ENCODE measurements around the gene PRSS8.
"Not testable (repeated sequence)": the region's sequence is repeated elsewhere in the genome, so short reads cannot be mapped to it uniquely, and the experiment has no call there.

The PRSS8 gene

GRCh38 chr16:31127182-31127581, 8.3 kb downstream of the PRSS8 start:
- DNase-seq, result no peak

- no peak for DNase-seq
Measured at GRCh38 chr16:31125844-31126243, 9.7 kb downstream of the PRSS8 start.

DNA sequence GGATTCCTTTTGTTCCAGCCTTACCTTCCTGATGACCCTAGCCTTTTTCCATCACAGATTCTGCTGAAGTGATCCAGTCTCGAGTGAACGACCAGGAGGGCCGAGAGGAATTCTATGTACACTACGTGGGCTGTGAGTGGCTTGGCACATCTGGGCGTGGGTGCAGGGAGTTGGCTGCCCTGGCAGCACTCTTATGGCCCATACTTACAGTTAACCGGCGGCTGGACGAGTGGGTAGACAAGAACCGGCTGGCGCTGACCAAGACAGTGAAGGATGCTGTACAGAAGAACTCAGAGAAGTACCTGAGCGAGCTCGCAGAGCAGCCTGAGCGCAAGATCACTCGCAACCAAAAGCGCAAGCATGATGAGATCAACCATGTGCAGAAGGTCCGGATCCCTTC, 15.4 kb downstream of the PRSS8 start:
- DNase-seq, result no peak

DNA sequence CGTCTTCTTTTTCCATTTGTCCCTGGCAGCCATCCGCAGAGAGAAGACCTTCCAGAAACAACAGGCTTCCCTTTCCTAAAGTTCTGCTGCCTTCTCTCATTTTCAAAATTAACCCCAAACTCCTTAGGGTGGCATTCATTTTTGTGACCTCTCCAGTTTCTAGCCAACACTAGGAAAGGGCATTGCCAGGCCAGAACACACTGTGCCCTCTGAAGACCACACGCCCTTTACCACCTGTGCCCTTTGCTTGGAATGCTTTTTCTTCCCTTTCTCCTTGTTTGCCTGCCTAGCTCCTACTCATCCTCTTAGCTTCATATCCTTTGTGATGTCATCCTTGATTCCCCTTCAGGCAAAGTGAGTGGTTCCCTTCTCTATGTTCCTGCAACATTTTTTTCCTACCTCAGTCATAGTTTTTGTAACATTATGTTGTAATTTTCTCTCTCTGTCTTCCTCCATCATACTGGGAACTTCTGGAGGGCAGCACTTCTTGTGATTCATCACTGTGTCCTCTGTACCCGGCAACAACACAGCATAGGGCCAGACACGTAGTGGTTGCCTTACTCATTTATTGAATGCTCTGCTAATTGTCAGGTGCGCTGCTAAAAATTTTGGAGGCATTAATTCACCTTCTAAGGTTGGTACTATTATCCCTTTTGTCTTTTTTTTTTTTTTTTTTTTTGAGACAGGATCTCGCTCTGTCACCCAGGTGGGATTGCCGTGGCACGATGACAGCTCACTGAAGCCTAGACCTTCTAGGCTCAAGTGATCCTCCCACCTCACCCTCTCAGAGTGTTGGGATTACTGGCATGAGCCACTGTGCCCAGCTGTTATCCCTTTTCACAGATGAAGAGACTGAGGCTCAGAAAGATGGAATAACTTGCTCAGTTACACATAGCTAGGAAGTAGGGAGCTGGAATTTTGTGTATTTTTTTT, 17.0 kb downstream of the PRSS8 start:
- DNase-seq, result no peak

GRCh38 chr16:31117384-31118222, 17.9 kb downstream of the PRSS8 start, which contains the start of gene KAT8:
Gene KAT8 (plus strand): TSS chr16:31117664. CDS start chr16:31117682, 18 bp downstream.
- peak; percentile 88 for DNase-seq

DNA sequence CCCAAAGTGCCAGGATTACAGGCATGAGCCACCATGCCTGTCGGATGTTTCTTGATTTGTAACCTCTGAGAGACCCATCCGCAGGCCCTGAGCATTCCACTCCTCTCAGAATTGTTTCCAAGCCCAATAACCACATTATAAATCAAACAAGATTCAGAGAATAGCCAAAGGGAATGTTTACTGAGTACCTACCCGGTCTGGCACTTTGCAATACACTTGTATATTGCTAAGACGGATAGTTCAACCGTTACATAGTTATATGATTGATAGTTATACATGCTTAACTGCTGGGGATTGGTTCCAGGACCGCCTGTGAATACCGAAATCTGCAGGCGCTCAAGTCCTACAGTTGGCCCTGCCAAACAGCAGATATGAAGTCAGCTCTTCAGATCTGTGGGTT, 21.1 kb downstream of the PRSS8 start:
- DNase-seq, result no peak

GRCh38 chr16:31113121-31114120, 22.1 kb downstream of the PRSS8 start:
- DNase-seq, result no peak

GRCh38 chr16:31112711-31113110, 22.8 kb downstream of the PRSS8 start:
- DNase-seq, result no peak

DNA sequence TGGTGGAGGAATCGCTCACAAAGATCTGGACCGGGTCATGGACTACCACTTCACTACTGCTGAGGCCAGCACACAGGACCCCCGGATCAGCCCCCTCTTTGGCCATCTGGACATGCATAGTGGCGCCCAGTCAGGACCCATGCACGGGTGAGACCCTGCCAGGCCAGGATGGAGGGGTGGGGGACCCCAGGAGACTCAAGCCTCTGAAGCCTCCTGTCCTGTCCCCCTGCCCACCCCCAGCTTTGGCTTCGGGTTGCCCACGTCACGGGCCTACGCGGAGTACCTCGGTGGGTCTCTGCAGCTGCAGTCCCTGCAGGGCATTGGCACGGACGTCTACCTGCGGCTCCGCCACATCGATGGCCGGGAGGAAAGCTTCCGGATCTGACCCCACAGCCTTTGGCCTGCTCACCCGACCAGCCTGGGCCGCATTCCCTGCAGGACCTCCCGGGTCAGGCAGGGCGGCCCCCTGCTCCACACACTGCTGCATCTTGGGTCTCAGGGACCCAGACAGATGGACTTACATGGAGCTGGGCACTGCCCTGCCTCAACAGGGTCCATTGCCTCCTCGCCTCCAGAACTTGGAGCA, 23.6 kb downstream of the PRSS8 start:
- DNase-seq, result no peak

GRCh38 chr16:31110106-31111034, 25.2 kb downstream of the PRSS8 start:
- no peak for DNase-seq

DNA sequence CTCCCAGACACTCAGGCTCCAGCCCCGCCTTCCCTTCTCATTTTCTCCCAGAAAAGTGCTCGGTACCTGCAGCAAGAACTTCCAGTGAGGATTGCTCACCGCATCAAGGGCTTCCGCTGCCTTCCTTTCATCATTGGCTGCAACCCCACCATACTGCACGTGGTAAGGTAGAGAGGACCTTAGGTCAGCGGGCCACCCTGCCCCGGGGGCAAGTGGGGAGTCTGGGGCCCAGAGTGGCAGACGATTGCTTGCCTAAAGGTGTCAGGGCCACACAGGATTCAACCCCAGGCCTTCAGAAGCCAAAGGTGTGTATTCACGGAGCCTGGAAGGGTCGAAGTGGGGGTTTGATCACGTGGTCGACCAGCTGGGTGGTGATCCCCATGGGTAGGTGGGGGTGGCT, 25.9 kb downstream of the PRSS8 start:
- DNase-seq, result no peak

DNA sequence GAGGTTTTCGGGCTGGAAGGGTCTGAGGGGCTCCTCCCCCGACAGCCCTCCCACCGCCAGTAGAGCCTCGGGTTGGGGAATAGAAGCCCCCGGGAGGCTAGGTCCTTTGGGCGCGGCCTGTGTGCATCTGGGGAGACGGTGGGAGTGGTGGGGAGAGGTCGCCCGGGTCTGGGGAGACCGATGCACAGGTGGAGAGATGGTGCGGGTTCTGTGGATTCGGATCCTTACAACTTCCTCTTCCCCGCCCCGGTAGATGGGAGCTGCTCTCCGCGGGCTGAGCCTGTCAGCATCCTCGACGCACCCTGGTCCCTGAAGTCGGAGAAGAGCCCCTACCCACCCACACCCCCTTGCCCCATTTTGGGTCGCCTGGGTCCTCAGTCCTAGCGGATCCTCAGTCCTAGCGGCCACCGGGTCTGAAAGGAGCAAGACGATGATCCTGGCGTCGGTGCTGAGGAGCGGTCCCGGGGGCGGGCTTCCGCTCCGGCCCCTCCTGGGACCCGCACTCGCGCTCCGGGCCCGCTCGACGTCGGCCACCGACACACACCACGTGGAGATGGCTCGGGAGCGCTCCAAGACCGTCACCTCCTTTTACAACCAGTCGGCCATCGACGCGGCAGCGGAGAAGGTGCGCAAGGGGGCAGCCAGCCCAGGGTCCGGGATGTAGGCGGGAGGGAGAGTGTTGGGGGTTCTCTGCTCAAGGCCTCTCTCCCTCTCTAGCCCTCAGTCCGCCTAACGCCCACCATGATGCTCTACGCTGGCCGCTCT, 26.6 kb downstream of the PRSS8 start:
- no peak for DNase-seq

DNA sequence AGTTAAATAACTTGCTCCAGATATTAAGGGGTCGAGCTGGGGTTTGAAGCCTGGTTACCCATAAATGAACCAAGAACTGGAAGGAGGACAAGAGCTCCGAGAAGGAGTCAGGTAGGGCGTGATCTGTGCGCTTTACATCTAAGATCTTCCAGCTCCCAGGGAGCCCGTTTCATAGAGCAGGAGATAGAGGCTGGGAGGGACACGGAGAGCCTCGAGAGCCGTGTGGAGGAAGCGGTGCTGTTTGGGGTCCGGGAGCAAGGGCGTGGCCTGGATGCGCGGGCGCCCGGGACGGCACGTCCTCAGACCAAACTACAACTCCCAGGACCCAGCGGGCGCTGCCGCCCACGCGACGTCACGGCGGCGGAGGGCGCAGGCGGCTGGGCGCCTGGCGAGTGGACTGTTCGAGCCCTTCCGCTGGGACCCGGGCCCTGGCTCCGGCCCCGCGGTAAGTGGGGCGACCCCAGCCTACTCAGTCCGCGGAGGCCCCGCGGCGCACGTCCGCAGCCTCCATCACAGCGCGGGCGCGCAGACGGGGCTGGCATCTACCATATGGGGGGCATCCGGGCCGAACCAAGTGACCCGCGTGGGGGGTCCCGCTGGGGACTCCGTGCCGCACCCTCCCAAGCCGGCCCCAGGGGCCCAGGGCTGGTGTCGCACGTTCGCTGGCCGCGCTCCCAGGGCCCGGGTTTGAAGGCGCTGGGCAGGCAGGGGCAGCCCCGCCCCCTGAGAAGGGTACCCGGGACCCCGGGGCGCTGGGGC, 27.3 kb downstream of the PRSS8 start, which contains the start of gene BCKDK:
BCKDK (plus strand) TSS at position 352 of the 759 bp plus-strand sequence. CDS start 838 bp downstream, outside the sequence.
- peak; percentile 47 for DNase-seq

DNA sequence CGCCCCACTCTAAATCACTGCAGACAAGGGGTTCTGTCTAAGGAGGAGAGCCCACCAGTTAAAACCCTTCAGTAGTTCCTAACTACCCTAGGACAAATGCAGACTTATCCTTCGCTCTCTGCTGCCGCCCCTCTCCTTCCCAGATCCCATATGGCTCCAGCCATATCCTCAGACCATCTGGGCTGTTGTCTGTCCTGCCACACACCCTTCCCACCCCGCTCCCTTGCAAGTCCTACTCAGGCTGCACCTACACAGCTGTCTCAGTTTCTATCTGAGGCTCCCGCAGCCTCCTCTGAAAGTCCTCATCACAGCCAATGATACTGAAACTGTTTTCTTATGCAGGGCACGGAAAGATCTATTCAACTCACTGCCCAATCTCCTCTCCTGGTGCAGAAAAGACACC, 28.1 kb downstream of the PRSS8 start:
- no peak for DNase-seq

DNA sequence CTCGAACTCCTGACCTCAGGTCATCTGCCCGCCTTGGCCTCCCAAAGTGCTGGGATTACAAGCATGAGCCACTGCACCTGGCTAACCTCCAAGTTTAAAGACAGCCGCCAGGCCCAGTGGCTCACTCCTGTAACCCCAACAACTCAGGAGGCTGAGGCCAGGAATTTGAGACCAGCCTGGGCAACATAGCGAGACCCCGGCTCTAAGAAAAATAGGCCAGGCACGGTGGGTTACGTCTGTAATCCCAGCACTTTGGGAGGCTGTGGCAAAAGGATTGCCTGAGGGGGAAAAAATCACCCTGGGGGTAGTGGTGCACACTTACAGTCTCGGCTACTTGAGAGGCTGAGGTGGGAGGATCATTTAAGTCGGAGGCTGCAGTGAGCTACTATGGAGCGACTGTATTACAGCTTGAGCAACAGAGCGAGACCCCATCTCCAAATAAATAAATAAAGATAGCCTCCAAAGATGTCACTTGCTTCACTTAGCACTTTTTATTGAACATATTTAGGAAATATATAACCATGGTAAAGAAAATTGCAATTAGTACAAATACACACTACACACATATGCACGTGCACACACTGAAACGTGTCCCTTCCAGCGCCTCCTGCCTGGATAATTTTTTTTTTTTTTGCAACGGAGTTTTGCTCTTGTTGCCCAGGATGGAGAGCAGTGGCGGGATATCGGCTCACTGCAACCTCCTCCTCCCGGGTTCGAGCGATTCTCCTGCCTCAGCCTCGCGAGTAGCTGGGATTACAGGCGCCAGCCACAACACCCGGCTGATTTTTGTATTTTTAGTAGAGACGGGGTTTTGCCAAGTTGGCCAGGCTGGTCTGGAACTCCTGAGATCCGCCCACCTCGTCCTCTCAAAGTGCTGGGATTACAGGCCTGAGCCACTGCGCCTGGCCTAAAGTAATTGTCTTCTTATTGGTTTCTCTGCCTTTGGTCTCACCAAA, 28.7 kb downstream of the PRSS8 start:
- DNase-seq, result no peak

GRCh38 chr16:31105677-31106213, 29.8 kb downstream of the PRSS8 start:
- DNase-seq, result no peak

GRCh38 chr16:31100876-31101641, 34.5 kb downstream of the PRSS8 start:
- not testable (repeated sequence) for DNase-seq
